Superior temporal gyrus (tissue), 1 donor: ENCODE measurements around the gene DNAH6.
A peak's percentile ranks its signal among the peaks of the same experiment; 100 is the strongest.

Source experiments
- DNase-seq: peaks from one replicate; pipeline ENCODE4 v3.0.0-alpha.2; 2016; ENCODE audit errors: extremely low spot score

DNAH6 gene

GRCh38 chr2:84631985-84632384 lies 115.7 kb downstream of the DNAH6 start:
- no peak for DNase-seq

DNA sequence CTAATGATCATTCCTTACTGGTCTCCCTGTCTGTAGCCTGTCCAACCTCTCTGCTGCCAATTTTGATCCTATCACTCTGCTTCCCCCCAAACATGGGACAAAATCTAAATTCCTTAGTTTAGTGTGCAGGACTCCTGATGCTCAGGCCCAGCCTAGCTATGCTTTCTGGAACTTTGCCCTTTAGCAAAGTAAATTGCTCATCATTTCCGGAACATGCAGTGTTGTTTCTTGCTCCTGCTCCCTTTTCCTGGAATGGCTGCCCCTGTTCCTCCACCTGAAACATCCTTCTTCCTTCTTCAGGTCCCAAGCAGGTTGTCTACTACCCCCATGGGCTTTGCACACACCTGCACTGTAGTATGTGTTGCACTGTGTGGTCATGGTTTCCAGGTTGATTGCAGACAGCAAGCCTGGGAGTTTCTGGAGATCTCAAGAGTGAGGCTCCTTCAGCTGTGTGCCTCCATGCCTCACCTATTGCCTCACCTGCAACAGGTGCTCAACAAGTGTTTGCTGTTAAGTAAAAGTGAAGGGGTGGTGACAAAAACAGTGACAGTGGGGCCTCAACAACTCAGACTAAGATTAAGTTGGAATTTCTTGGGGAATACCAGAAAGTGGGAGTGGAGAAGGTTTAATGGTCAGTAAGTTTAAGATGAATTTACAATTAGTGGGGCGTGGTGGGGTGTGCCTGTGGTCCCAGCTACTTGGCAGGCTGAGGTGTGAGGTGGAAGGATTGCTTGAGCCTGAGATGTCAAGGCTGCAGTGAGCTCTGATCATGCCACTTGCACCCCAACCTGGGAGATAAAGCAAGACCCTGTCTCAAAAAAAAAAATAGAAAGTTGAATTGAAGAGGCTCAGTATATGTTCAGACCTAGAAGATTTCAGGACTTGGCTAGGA lies 120.0 kb downstream of the DNAH6 start:
- DNase-seq, result no peak

- DNase-seq, result no peak
Measured at GRCh38 chr2:84639751-84640150, 123.5 kb downstream of the DNAH6 start.

GRCh38 chr2:84640411-84640810 lies 124.1 kb downstream of the DNAH6 start:
- DNase-seq, result no peak

DNA sequence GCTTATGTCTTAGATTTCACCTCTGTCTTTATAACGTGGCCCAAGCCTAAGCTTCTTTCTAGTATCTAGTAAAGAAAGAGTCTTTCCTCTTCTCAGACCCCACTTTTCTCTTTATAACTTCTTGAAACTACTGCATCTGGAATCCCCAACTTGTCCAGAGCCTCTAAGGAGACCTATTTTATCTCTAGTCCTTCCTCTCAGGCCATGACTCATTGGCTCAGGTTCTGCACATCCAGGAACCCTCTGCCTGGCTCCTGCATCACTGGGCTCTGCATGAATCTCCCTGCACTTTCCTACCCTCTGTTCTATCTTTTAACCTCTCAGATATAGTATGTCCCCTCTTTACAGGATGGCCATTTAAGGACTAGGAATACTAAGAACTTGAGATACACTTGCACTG lies 124.7 kb downstream of the DNAH6 start:
- no peak for DNase-seq

- no peak for DNase-seq
Measured at GRCh38 chr2:84643991-84644390, 127.7 kb downstream of the DNAH6 start.

- no peak for DNase-seq
Measured at GRCh38 chr2:84646514-84646913, 130.2 kb downstream of the DNAH6 start.

DNA sequence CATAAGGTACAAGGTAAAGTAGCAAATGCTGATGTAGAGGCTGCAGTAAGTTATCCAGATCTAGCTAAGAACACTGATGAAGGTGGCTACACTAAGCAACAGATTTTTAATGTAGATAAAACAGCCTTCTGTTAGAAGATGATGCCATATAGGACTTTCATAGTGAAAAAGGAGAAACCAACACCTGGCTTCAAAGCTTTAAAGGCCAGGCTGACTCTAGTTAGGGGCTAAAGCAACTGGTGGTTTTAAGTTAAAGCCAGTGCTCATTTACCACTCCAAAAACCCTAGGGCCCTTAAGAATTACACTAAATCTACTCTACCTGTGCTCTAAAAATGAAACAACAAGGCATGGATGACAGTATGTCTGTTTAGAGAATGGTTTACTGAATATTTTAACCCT lies 131.0 kb downstream of the DNAH6 start:
- no peak for DNase-seq

DNA sequence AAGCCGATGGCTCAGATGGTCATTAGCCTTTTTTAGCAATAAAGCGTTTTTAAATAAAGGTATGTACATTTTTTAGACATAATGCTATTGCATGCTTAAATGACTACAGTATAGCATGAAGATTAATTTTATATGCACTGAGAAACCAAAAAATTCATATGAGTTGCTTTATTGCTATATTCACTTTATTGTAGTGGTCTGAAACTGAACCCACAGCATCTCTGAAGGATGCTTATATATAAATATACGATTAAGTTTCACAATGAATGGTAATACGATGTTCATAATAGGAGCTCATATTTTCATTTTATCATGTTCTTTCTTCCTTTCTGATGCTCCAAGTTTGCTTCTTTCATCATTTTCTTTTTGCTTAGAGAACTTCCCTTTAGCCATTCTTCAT lies 132.8 kb downstream of the DNAH6 start:
- DNase-seq, result no peak

- peak; percentile 28 for DNase-seq
Measured at GRCh38 chr2:84649487-84650142, 133.3 kb downstream of the DNAH6 start.

DNA sequence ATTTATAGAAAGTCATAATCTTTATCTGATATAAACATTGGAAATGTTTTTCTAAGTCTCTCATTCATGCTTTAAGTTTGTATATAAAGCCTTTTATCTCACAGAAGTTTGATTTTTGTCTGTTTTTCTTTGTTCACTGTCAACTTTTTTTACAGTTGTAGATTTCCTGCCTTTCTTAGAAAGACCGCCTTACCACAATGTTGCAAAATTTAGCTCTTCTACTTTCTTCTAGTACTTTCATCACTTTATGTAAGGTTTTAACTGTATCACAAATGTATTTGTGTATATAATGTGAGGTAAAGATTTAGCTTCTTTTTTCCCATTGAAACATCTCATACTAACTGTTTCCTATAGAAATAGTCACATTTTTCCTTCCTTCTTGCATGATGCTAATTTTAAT lies 136.1 kb downstream of the DNAH6 start:
- DNase-seq, result no peak

DNA sequence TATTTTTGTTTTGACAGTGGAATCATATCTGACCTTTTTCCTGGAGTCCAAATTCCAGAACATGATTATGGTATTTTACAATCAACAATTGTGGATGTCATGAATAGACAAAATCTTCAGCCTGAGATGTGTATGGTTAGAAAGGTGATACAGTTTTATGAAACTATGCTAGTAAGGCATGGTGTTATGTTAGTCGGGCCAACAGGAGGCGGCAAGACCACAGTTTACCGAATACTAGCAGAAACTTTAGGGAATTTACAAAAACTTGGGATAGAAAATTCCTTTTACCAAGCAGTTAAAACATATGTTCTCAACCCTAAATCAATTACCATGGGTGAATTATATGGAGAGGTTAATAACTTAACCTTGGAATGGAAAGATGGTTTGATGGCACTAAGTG lies 137.0 kb downstream of the DNAH6 start:
- DNase-seq, result no peak

DNA sequence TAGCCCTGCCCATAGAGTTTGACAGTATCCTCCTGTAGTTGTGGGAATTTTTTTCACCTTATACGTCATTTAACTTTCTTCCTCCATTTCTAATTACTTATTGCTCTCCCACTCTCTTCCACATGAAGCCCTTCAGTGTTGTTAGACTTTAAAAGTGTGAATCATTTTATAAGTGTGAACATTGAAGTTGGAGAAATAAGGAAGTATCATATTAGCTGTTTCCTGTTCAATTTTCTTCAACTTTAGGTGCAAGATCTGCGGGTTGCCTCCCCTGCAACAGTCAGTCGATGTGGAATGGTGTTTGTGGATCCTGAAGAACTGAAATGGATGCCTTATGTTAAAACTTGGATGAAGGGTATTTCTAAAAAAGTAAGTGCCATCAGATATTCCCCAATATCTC lies 138.1 kb downstream of the DNAH6 start:
- no peak for DNase-seq

- DNase-seq, result no peak
Measured at GRCh38 chr2:84669122-84669521, 152.8 kb downstream of the DNAH6 start.

- no peak for DNase-seq
Measured at GRCh38 chr2:84674099-84674498, 157.8 kb downstream of the DNAH6 start.

DNA sequence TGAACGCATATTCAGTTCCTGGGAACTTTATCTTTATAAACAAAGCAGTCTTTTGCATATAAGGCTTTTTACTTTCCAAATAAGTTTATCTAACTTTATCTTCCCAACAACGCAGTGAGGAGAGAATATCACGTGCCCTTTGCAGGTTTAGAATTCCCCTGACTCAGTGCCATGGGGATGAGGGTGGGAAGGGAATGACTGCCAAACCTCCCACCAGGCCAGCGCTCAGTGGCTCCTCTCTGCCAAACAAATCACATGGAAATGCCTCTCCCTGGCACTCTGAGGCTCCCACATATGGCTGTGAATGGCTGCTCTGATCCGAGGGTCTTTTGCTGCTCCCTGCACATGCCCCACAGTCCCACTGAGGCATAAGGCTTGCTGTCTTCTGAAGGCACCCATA lies 158.3 kb downstream of the DNAH6 start:
- DNase-seq, result no peak

DNA sequence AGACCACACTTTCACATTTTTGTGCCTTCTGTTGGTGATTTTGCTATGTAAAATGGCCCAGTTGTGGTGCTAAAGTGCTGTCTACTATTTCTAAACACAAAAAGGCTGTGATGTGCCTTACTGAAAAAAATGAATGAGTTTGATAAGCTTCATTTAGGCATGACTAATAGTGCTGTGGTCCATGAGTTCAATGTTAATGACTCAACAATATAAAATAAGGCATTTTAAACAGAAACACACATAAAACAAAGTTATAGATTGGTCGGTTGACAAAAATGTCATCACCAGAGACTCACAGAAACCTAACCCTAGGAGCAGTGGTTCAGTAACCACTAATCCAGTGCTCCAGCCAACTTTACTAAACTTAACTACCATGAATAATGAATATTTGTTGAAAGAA lies 160.0 kb downstream of the DNAH6 start:
- DNase-seq, result no peak

- DNase-seq, result no peak
Measured at GRCh38 chr2:84678214-84678613, 161.9 kb downstream of the DNAH6 start.

- no peak for DNase-seq
Measured at GRCh38 chr2:84686783-84687476, 170.6 kb downstream of the DNAH6 start.

GRCh38 chr2:84687498-84688149 lies 171.3 kb downstream of the DNAH6 start:
- DNase-seq, result no peak

DNA sequence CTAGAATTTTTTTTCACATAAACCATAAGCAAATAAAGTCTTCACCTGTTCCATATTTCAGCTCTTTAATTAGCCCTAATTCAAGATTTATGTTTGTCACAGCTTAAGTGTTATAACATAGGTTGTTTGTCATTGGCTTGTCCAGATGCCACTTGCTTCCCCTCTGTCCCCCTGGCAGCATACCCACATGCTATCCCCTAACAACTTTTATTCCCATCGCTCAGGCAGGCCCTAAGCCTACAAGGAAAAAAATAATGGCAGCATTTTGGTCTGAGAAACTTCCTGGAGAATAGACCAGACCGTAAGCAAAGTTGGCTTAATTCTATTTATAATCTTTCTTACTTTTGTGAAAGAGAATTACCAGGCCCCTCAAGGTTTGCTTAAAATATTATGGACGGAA lies 173.9 kb downstream of the DNAH6 start:
- DNase-seq, result no peak

- DNase-seq, result no peak
Measured at GRCh38 chr2:84694088-84694622, 177.9 kb downstream of the DNAH6 start.
